SJSA1 (cell line): ENCODE results near the gene DNAJA2. TPM values are rescaled to one million over a fixed set of nuclear protein-coding genes. Genes with fewer than 3 reads are reported as not detected.

Experiments used
- DNase-seq, 2 experiments: peaks; one replicate each; pipeline ENCODE4 v3.0.0-alpha.2; 2015 to 2020; ENCODE audit warnings: low spot score in 2 of 2, low read depth in 1 of 2
- H3K27ac ChIP-seq: fragments of 250-450 bp; sonication (Bioruptor Pico); 2 replicates; pipeline ENCODE4 v1.5.1; 2020; ENCODE audit warnings: mild to moderate bottlenecking, moderate library complexity
- H3K27me3 ChIP-seq: fragments of 250-450 bp; sonication (Bioruptor Pico); replicated peaks from 2 replicates; pipeline ENCODE4 v1.5.1; 2020; ENCODE audit warnings: mild to moderate bottlenecking, moderate library complexity
- H3K36me3 ChIP-seq: fragments of 250-450 bp; sonication (Bioruptor Pico); 2 replicates; pipeline ENCODE4 v1.5.1; 2020; ENCODE audit warnings: mild to moderate bottlenecking
- H3K4me1 ChIP-seq: fragments of 250-450 bp; sonication (Bioruptor Pico); replicated peaks from 2 replicates; pipeline ENCODE4 v1.6.1; 2021; ENCODE audit warnings: mild to moderate bottlenecking
- H3K4me3 ChIP-seq: fragments of 250-450 bp; sonication (Bioruptor Pico); 2 replicates; pipeline ENCODE4 v1.5.1; 2020; ENCODE audit warnings: mild to moderate bottlenecking
- H3K9me3 ChIP-seq: fragments of 250-450 bp; sonication (Bioruptor Pico); replicated peaks from 2 replicates; pipeline ENCODE4 v1.5.1; 2020; ENCODE audit warnings: mild to moderate bottlenecking
- total RNA-seq: library from RNA; depleted of rRNA; stranded (reverse); fragments of >200 nt; shearing (Covaris generic); gene quantifications from 2 replicates; pipeline ENCODE4 v1.2.3, GENCODE V29; 2014

DNAJA2 gene
- total RNA-seq, 1 experiment from 2014 or later: 91.1 TPM

DNA sequence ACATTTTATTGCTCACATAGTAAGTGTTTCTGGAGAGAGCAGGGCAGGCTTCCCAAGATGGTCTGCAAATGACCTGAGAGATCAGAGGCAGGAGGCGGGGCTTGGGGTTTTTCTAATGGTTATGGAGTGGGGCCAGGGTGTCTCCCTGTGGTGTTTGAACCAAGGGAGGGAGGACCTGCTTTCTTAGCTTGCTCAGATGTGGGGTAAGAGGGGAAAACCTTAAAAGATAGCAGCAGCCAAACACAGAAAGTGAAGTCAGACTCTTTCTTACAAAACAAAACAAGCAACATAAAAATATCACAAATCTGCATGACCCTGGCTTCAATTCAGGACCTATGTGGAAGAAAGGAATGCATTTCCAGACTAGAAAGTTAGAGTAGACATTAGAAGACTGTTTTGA lies 22.9 kb upstream of the DNAJA2 start:
- no peaks in the 10 kb centered on the region; the same call in 1 of the 2 replicates for H3K27me3 ChIP-seq
- no peak for DNase-seq
- H3K9me3 ChIP-seq: 0 out of 2 replicates have a peak, but pooled peaks cover 2% of the 10 kb centered on the region
- no peak overlapping the region for H3K27ac ChIP-seq
- H3K36me3 ChIP-seq: no peaks in the 10 kb centered on the region
- H3K4me1 ChIP-seq: no peaks in the 10 kb centered on the region
- H3K4me3 ChIP-seq: no peak overlapping the region

DNA sequence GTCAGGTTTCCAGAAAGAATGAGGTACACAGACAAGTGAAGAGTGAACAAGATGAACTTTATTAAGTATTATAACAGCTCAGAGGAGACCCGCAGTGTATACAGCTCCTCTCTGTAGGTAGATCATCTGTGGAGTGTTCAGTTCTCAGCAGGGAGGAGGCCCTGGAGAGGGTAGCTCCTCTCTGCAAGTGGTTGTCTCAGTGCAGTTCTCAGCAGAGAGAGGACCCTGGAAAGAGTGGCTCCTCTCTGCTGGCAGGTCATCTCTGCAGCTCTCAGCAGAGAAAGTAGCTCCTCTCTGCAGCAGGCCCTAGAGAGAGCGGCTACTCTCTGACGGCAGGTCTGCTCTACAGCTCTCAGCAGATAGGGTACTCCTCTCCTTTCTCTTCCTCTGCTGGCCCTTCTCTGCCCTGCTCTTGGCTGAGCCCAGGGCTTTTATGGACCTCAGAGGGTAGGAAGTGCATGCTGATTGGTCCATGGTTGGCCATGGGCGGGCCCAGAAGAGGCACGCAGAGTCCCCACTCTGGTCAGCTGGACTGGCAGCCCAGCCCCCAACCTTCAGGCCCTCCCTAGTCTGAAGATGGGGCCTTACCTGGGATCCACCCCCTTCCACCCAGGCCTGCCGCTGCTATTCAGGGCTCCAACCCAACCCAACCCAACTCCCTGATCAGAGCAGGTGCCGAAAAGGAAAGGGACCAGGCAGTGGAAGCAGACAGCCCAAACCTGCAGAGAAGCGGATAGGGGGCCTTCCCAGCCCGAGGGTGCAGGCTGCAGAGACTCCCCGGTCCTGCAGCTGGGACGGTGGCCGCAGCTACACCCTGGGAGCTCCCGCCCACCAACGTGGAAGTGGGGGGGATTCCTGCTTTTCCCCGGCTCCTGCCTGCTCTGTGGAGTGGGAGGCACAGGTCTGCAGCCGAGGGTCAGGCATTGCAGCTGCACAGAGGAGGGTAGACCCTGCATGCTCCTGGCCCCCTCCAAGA lies 18.5 kb upstream of the DNAJA2 start:
- no peak overlapping the region for H3K27ac ChIP-seq
- no peaks in the 10 kb centered on the region for H3K4me1 ChIP-seq
- no peaks in the 10 kb centered on the region; the same call in 1 of the 2 replicates for H3K27me3 ChIP-seq
- no peaks in the 10 kb centered on the region for H3K36me3 ChIP-seq
- DNase-seq: no peak
- no peak overlapping the region for H3K4me3 ChIP-seq
- 0 out of 2 replicates have a peak, but pooled peaks cover 2% of the 10 kb centered on the region for H3K9me3 ChIP-seq

DNA sequence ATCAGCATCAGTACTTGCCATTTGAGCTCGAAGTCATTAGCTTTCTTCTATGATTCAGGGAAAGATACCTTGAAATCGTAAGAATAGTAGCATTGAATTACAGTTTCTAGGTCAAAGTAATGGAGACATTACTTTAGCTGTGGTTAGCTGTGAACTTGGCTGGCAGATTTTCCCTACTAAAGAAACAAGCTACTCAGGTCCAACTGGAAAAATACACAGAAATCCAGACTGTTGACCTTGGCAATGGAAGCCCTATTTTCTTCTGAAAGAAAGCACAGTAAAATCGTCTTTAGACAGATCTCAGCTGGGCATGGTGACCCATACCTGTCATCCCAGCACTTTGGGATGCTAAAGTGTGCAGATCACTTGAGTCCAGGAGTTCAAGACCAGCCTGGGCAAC lies 13.4 kb upstream of the DNAJA2 start:
- DNase-seq: no peak
- H3K4me1 ChIP-seq: no peaks in the 10 kb centered on the region
- no peak overlapping the region for H3K27ac ChIP-seq

DNA sequence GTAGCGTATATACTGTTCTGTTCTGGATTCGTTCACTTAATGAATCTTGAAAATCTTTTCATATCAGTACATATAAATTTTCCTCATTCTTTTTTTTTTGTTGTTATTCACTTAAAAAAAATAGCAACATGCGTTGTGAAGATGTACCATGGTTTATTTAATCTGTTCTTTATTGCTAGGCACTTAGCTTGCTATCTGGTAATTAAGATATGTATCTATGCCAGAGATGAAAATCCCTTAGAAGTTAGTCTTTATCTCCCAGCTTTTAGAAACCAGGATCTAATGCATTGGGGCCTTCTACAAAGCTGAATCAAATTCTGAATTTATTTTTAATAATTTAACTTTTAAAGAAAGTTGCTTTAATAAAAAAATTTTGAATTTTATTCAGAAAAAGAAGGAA lies 13.0 kb upstream of the DNAJA2 start:
- Histone ChIP-seq H3K4me1 (no peaks in the 10 kb centered on the region), H3K9me3 (no peaks in the 10 kb centered on the region), H3K27me3 (peaks cover 6% of the 10 kb centered on the region; the same call in 1 of the 2 replicates), H3K4me3 (no peak overlapping the region), H3K36me3 (no peaks in the 10 kb centered on the region), H3K27ac (no peak overlapping the region)
- no peak for DNase-seq

More for the DNA sequence above, 13.4 kb upstream of the DNAJA2 start:
- H3K4me3 ChIP-seq: no peak overlapping the region
- H3K9me3 ChIP-seq: no peaks in the 10 kb centered on the region
- no peaks in the 10 kb centered on the region for H3K36me3 ChIP-seq
- peaks cover 6% of the 10 kb centered on the region; the same call in 1 of the 2 replicates for H3K27me3 ChIP-seq

DNA sequence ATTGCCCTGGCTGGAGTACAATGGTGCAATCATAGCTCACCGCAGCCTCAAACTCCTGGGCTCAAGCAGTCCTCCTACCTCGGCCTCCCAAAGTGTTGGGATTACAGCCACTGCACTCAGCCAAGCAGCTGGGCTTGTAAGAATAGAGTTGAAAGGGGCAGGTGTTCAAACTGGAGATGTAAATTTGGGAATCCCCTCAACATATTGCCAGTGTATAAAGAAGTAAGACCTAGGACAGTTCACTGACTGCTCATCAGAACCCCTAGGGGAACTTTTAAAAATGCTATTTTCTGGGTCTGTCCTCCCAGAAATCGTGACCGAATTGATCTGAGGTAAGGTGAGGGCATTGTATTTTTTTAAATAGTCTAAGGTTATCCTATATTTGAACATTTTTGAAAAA lies 8.9 kb upstream of the DNAJA2 start:
- DNase-seq: no peak
- Histone ChIP-seq H3K36me3 (no peaks in the 10 kb centered on the region), H3K27me3 (peaks cover 6% of the 10 kb centered on the region; the same call in 1 of the 2 replicates), H3K9me3 (no peaks in the 10 kb centered on the region), H3K4me1 (no peaks in the 10 kb centered on the region), H3K27ac (no peak overlapping the region), H3K4me3 (no peak overlapping the region)

DNA sequence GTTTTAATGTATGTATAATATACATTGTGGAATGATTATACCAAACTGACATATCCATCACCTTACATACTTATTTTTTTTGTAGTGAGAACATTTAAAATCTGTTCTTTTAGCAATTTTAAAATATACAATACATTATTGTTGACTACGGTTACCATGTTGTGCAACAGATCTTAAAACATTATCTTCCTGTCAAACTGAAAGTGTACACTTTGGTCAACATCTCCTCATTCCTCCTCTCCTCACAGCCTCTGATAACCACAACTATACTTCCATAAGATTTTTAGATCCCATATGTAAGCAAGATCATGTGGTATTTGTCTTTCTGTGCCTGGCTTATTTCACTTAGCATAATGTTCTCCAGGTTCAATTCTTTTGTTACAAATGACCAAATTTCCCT lies 7.5 kb upstream of the DNAJA2 start:
- Histone ChIP-seq H3K27me3 (no peaks in the 10 kb centered on the region; the same call in 1 of the 2 replicates), H3K4me3 (no peak overlapping the region), H3K9me3 (no peaks in the 10 kb centered on the region), H3K36me3 (no peaks in the 10 kb centered on the region), H3K27ac (no peak overlapping the region), H3K4me1 (no peaks in the 10 kb centered on the region)
- no peak for DNase-seq

DNA sequence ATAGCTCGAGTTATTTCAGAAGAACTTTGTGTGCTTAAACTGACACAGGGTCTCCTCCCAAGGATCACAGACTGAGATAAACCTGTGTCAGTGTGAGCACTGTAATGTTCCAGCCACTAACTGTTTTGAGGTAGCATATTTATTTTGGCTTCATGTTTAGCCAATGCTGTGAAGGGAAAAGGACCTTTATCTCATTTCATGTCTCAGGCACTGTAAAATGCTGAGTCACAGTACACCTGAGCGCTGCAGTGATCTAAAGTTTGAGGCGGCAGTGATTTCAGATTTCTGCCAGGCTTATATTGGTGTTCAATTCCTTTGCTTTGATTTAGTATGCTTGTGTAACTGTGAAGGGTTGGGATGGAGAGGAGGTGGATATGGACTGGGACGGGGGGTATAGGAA lies 3.1 kb upstream of the DNAJA2 start:
- Histone ChIP-seq H3K4me3 (no peak overlapping the region), H3K9me3 (no peaks in the 10 kb centered on the region), H3K27ac (no peak overlapping the region), H3K4me1 (peaks cover 16% of the 10 kb centered on the region; the same call in 1 of the 2 replicates), H3K27me3 (0 out of 2 replicates have a peak, but pooled peaks cover 3% of the 10 kb centered on the region), H3K36me3 (peaks cover 20% of the 10 kb centered on the region)
- DNase-seq: no peak

- H3K4me1 ChIP-seq: peaks cover 16% of the 10 kb centered on the region; the same call in 1 of the 2 replicates
- H3K27ac ChIP-seq: no peak overlapping the region
- H3K4me3 ChIP-seq: no peak overlapping the region
- H3K36me3 ChIP-seq: peaks cover 23% of the 10 kb centered on the region
- DNase-seq: no peak
- H3K9me3 ChIP-seq: no peaks in the 10 kb centered on the region
- 0 out of 2 replicates have a peak, but pooled peaks cover 3% of the 10 kb centered on the region for H3K27me3 ChIP-seq
Measured at GRCh38 chr16:46975908-46976470, 2.5 kb upstream of the DNAJA2 start.

DNA sequence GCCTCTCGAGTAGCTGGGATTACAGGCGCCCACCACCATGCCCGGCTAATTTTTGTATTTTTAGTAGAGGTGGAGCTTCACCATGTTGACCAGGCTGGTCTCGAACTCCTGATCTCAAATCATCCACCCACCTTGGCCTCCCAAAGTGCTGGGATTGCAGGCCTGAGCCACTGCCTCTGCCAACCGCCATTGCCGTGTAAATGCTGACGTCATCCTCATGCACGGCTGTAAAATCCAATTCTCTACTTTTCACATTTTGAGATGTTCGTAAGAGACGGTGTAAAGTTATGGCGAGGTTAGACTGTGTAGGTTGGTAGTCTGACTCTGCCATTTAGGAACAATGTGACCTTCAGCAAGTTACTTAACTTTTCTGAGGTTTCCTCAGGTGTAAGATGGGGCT lies 1.7 kb upstream of the DNAJA2 start:
- Histone ChIP-seq H3K9me3 (no peaks in the 10 kb centered on the region), H3K4me3 (no peak overlapping the region), H3K27me3 (0 out of 2 replicates have a peak, but pooled peaks cover 3% of the 10 kb centered on the region), H3K27ac (no peak overlapping the region), H3K4me1 (peaks cover 16% of the 10 kb centered on the region; the same call in 1 of the 2 replicates), H3K36me3 (peaks cover 28% of the 10 kb centered on the region)
- DNase-seq: peak in 1 of 2 experiments; percentile 16

DNA sequence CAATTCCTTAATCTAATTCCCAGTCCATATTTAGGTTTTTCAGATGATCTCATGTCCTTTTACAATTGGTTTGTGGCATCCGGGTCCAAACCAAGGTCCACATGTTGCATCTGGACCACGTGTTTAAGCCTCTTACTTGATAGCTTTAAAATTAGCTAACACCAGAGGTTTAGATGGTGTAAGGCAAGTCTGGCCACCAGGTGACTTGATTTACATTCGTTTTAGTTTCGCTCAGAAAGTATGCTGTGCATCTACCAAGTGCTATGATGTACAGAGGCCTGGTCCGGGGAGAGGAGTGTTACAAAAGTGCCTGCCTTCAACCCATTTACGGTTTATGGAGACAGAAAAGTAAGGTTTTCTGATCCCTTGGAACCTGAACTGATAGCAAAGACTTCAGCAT lies 878 bp upstream of the DNAJA2 start:
- Histone ChIP-seq H3K36me3 (peaks cover 37% of the 10 kb centered on the region), H3K27me3 (0 out of 2 replicates have a peak, but pooled peaks cover 3% of the 10 kb centered on the region), H3K4me1 (peaks cover 16% of the 10 kb centered on the region; the same call in 1 of the 2 replicates), H3K4me3 (peak overlapping the region; percentile 96), H3K27ac (peak overlapping the region; percentile 79), H3K9me3 (no peaks in the 10 kb centered on the region)
- DNase-seq: peak in 1 of 2 experiments; percentile 3

GRCh38 chr16:46973996-46974324 lies 486 bp upstream of the DNAJA2 start:
- Histone ChIP-seq H3K27ac (peak overlapping the region; percentile 79), H3K36me3 (peaks cover 40% of the 10 kb centered on the region), H3K4me1 (peaks cover 16% of the 10 kb centered on the region; the same call in 1 of the 2 replicates), H3K27me3 (0 out of 2 replicates have a peak, but pooled peaks cover 3% of the 10 kb centered on the region), H3K9me3 (no peaks in the 10 kb centered on the region), H3K4me3 (peak overlapping the region; percentile 96)
- no peak for DNase-seq

- peak overlapping the region; percentile 79; the same call in 1 of the 2 replicates for H3K27ac ChIP-seq
- peak overlapping the region; percentile 96 for H3K4me3 ChIP-seq
- no peaks in the 10 kb centered on the region for H3K9me3 ChIP-seq
- H3K36me3 ChIP-seq: peaks cover 54% of the 10 kb centered on the region
- H3K27me3 ChIP-seq: 0 out of 2 replicates have a peak, but pooled peaks cover 3% of the 10 kb centered on the region
- DNase-seq: peak; percentile 40 to 46
- H3K4me1 ChIP-seq: peaks cover 16% of the 10 kb centered on the region; the same call in 1 of the 2 replicates
Measured at GRCh38 chr16:46972429-46973206, 856 bp downstream of the DNAJA2 start.

GRCh38 chr16:46971271-46971670 lies 2.2 kb downstream of the DNAJA2 start:
- no peak overlapping the region for H3K4me3 ChIP-seq

More at GRCh38 chr16:46971271-46971670, 2.2 kb downstream of the DNAJA2 start:
- H3K36me3 ChIP-seq: peaks cover 67% of the 10 kb centered on the region
- H3K27me3 ChIP-seq: 0 out of 2 replicates have a peak, but pooled peaks cover 3% of the 10 kb centered on the region
- DNase-seq: no peak
- H3K9me3 ChIP-seq: no peaks in the 10 kb centered on the region
- no peak overlapping the region for H3K27ac ChIP-seq
- peaks cover 16% of the 10 kb centered on the region; the same call in 1 of the 2 replicates for H3K4me1 ChIP-seq
